ENCODE data around the gene ABCG5.

ABCG5 gene

GRCh38 chr2:43842866-43843226, 4.2 kb upstream of the ABCG5 start:
- DNase-seq (ENCODE audit: low read depth in 2 of 2, low spot score in 1 of 2), result no peak

GRCh38 chr2:43841949-43842865, 3.6 kb upstream of the ABCG5 start:
- DNase-seq (ENCODE audit: low read depth in 2 of 2, low spot score in 1 of 2), result no peak

GRCh38 chr2:43840965-43841364, 2.3 kb upstream of the ABCG5 start:
- no peak for DNase-seq (ENCODE audit: low read depth in 2 of 2, low spot score in 1 of 2)

- DNase-seq (ENCODE audit: low read depth in 2 of 2, low spot score in 1 of 2), result no peak
Measured at GRCh38 chr2:43839776-43840564, 1.3 kb upstream of the ABCG5 start.

- no peak for DNase-seq (ENCODE audit: low read depth in 2 of 2, low spot score in 1 of 2)
Measured at GRCh38 chr2:43837831-43838559, 644 bp downstream of the ABCG5 start.

GRCh38 chr2:43837033-43837432, 1.6 kb downstream of the ABCG5 start:
- no peak for DNase-seq (ENCODE audit: low read depth in 2 of 2, low spot score in 1 of 2)

GRCh38 chr2:43832457-43832856, 6.2 kb downstream of the ABCG5 start:
- DNase-seq (ENCODE audit: low read depth in 2 of 2, low spot score in 1 of 2), result no peak

- DNase-seq (ENCODE audit: low read depth in 2 of 2, low spot score in 1 of 2), result no peak
Measured at GRCh38 chr2:43831543-43832294, 6.9 kb downstream of the ABCG5 start.

- DNase-seq (ENCODE audit: low read depth in 2 of 2, low spot score in 1 of 2), result no peak
Measured at GRCh38 chr2:43826305-43827250, 12.1 kb downstream of the ABCG5 start.

- no peak for DNase-seq (ENCODE audit: low read depth in 2 of 2, low spot score in 1 of 2)
Measured at GRCh38 chr2:43825841-43826240, 12.8 kb downstream of the ABCG5 start.

GRCh38 chr2:43824951-43825493, 13.6 kb downstream of the ABCG5 start:
- no peak for DNase-seq (ENCODE audit: low read depth in 2 of 2, low spot score in 1 of 2)

- no peak for DNase-seq (ENCODE audit: low read depth in 2 of 2, low spot score in 1 of 2)
Measured at GRCh38 chr2:43824512-43824911, 14.1 kb downstream of the ABCG5 start.

- no peak for DNase-seq (ENCODE audit: low read depth in 2 of 2, low spot score in 1 of 2)
Measured at GRCh38 chr2:43823751-43824150, 14.9 kb downstream of the ABCG5 start.

GRCh38 chr2:43822839-43823238, 15.8 kb downstream of the ABCG5 start:
- DNase-seq (ENCODE audit: low read depth in 2 of 2, low spot score in 1 of 2), result no peak

GRCh38 chr2:43819491-43820163, 19.0 kb downstream of the ABCG5 start:
- no peak for DNase-seq (ENCODE audit: low read depth in 2 of 2, low spot score in 1 of 2)

- no peak for DNase-seq (ENCODE audit: low read depth in 2 of 2, low spot score in 1 of 2)
Measured at GRCh38 chr2:43818761-43819160, 19.9 kb downstream of the ABCG5 start.

GRCh38 chr2:43814711-43815110, 23.9 kb downstream of the ABCG5 start:
- DNase-seq (ENCODE audit: low read depth in 2 of 2, low spot score in 1 of 2), result no peak

GRCh38 chr2:43812947-43813346, 25.7 kb downstream of the ABCG5 start:
- no peak for DNase-seq (ENCODE audit: low read depth in 2 of 2, low spot score in 1 of 2)

- no peak for DNase-seq (ENCODE audit: low read depth in 2 of 2, low spot score in 1 of 2)
Measured at GRCh38 chr2:43812006-43812405, 26.6 kb downstream of the ABCG5 start.
